ENCODE measurements around the gene MIPEP. TPM values are rescaled to one million over a fixed set of nuclear protein-coding genes. Genes with fewer than 3 reads are reported as not detected.

Gene MIPEP
- total and polyA plus RNA-seq, 2 donors (not counting 1 experiment from before 2014, with no cell fraction given) = 90.0 to 92.5 TPM

DNA sequence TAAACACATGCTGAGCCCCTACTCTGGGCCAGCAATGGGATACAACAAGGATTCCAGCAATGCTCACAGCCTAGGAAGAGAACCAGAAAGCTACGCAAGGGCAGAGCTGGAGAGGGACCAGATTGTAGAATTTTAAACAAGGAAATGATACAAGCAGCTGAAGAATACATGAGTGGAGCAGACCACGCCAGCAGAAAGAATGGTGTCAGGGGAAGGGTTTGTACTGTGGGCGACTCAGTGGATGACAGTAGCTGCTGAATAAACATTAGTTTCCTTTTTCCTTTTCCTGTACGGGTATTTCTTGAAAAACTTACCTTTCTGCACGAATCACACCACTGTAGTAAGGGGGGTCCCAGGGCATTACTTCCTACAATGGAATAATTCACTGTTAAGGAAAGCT lies 30.7 kb downstream of the MIPEP start:
- TF ChIP-seq EZH2 (IDR thresholded peaks at IDR 0.05; ENCODE audit: low read length, missing control alignments) = no peak
- TF ChIP-seq, protein P1, sequence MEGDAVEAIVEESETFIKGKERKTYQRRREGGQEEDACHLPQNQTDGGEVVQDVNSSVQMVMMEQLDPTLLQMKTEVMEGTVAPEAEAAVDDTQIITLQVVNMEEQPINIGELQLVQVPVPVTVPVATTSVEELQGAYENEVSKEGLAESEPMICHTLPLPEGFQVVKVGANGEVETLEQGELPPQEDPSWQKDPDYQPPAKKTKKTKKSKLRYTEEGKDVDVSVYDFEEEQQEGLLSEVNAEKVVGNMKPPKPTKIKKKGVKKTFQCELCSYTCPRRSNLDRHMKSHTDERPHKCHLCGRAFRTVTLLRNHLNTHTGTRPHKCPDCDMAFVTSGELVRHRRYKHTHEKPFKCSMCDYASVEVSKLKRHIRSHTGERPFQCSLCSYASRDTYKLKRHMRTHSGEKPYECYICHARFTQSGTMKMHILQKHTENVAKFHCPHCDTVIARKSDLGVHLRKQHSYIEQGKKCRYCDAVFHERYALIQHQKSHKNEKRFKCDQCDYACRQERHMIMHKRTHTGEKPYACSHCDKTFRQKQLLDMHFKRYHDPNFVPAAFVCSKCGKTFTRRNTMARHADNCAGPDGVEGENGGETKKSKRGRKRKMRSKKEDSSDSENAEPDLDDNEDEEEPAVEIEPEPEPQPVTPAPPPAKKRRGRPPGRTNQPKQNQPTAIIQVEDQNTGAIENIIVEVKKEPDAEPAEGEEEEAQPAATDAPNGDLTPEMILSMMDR (conservative IDR thresholded peaks at IDR 0.05 in 1 of 2, IDR thresholded peaks at IDR 0.05 in 1 of 2; ENCODE audit: low read depth in 1 of 2, low read length in 2 of 2) = no peak
- Histone ChIP-seq H3K27ac (ENCODE audit: insufficient read depth, low read length) (no peak overlapping the region), H3K4me1 (ENCODE audit: control insufficient read depth, extremely low read depth, insufficient read depth, low read length) (no peaks in the 10 kb centered on the region), H3K4me2 (ENCODE audit: extremely low read depth, insufficient read depth, low read length) (peak overlapping the region; percentile 20), H3K36me3 (ENCODE audit: control insufficient read depth, insufficient read depth, low read length) (no peaks in the 10 kb centered on the region), H3K79me2 (ENCODE audit: control insufficient read depth, insufficient read depth, low read length) (no peaks in the 10 kb centered on the region), H2AFZ (ENCODE audit: low read length) (peak overlapping the region; percentile 4), H3K4me3 (replicated peaks in 1 of 4; ENCODE audit: control extremely low read depth in 1 of 4, insufficient read depth in 1 of 4, low read depth in 3 of 4, low read length in 4 of 4) (no peak overlapping the region), H3K9ac (ENCODE audit: insufficient read depth, low read length) (no peak overlapping the region), H3K9me3 (ENCODE audit: control insufficient read depth, insufficient read depth, low read depth, low read length) (no peaks in the 10 kb centered on the region), H3K27me3 (ENCODE audit: control insufficient read depth, insufficient read depth, low read length) (no peaks in the 10 kb centered on the region), H4K20me1 (ENCODE audit: control insufficient read depth, extremely low read depth, insufficient read depth, low read length) (no peaks in the 10 kb centered on the region)
- DNase-seq (ENCODE audit: low read depth in 2 of 2) = peak in 1 of 2 donors; percentile 31

DNA sequence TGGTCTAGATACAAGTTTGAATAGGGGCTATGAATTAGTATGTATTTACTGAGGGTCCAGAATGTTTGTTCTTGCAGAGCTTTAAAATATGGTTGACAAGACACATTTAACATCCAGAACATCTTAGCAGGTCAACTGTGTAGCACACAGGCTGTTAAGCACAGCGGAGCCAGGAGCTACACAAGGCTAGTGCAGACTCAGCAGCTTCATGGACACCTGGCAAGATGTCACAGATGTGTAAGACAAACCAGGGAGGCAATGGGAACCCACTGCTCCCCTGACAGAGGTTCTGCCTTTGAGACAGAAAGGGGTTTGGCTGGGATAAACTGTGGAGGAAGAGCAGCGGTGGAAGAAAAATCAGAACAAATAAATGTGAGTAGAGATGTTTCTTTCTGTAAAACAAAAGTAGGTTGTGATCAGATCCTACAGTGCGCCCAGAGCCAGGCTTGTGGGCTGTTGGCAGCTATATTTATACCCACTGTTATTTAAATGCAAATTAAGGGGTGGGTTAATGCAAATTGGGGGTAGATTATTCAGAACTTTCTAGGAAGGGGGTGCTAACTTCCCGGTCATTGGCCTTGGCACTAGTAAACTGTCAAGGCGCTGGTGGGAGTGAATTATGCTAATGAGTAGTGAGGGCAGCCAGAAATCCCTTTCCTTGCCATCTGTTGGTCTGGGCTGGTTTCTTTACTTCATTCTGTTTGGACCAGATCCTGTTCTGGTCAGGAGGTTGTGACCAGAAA lies 33.0 kb downstream of the MIPEP start:
- H3K79me2 ChIP-seq (ENCODE audit: control insufficient read depth, insufficient read depth, low read length) = no peaks in the 10 kb centered on the region
- no peaks in the 10 kb centered on the region for H3K27me3 ChIP-seq (ENCODE audit: control insufficient read depth, insufficient read depth, low read length)
- H3K9me3 ChIP-seq (ENCODE audit: control insufficient read depth, insufficient read depth, low read depth, low read length) = no peaks in the 10 kb centered on the region
- TF ChIP-seq EZH2 (IDR thresholded peaks at IDR 0.05; ENCODE audit: low read length, missing control alignments) = no peak
- TF ChIP-seq, protein P1 (conservative IDR thresholded peaks at IDR 0.05 in 1 of 2, IDR thresholded peaks at IDR 0.05 in 1 of 2; ENCODE audit: low read depth in 1 of 2, low read length in 2 of 2) = no peak
- no peak overlapping the region for H3K27ac ChIP-seq (ENCODE audit: insufficient read depth, low read length)
- H3K36me3 ChIP-seq (ENCODE audit: control insufficient read depth, insufficient read depth, low read length) = peaks cover 4% of the 10 kb centered on the region
- H4K20me1 ChIP-seq (ENCODE audit: control insufficient read depth, extremely low read depth, insufficient read depth, low read length) = no peaks in the 10 kb centered on the region
- H3K4me3 ChIP-seq (replicated peaks in 1 of 4; ENCODE audit: control extremely low read depth in 1 of 4, insufficient read depth in 1 of 4, low read depth in 3 of 4, low read length in 4 of 4) = no peak overlapping the region
- H2AFZ ChIP-seq (ENCODE audit: low read length) = no peak overlapping the region
- no peak overlapping the region for H3K4me2 ChIP-seq (ENCODE audit: extremely low read depth, insufficient read depth, low read length)
- no peaks in the 10 kb centered on the region for H3K4me1 ChIP-seq (ENCODE audit: control insufficient read depth, extremely low read depth, insufficient read depth, low read length)
- H3K9ac ChIP-seq (ENCODE audit: insufficient read depth, low read length) = no peak overlapping the region
- DNase-seq (ENCODE audit: low read depth in 2 of 2) = no peak

DNA sequence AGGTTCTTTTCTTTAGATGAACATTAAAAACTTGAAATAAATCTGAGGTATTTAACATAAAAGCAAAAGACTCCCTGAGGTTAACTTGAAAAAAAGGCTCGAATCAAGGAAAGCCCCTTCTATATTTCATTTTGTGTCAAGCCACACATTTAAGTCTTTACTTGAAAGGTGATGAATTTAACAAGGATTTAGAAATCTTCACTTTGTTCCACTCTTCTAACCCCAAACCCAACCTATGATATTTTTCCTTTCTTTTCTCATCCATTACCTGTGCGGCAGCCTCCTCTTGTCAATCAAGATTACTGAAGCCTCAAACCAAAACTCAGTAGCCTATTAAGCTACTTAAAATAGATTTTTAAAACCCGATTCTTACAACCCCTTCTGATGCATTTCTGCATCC lies 33.8 kb downstream of the MIPEP start:
- H3K4me1 ChIP-seq (ENCODE audit: control insufficient read depth, extremely low read depth, insufficient read depth, low read length) = no peaks in the 10 kb centered on the region
- no peaks in the 10 kb centered on the region for H3K79me2 ChIP-seq (ENCODE audit: control insufficient read depth, insufficient read depth, low read length)
- no peaks in the 10 kb centered on the region for H4K20me1 ChIP-seq (ENCODE audit: control insufficient read depth, extremely low read depth, insufficient read depth, low read length)
- no peak overlapping the region for H3K4me2 ChIP-seq (ENCODE audit: extremely low read depth, insufficient read depth, low read length)
- peaks cover 4% of the 10 kb centered on the region for H3K36me3 ChIP-seq (ENCODE audit: control insufficient read depth, insufficient read depth, low read length)
- H3K27ac ChIP-seq (ENCODE audit: insufficient read depth, low read length) = no peak overlapping the region
- H3K9ac ChIP-seq (ENCODE audit: insufficient read depth, low read length) = no peak overlapping the region
- no peak for DNase-seq (ENCODE audit: low read depth in 2 of 2)
- H3K4me3 ChIP-seq (replicated peaks in 1 of 4; ENCODE audit: control extremely low read depth in 1 of 4, insufficient read depth in 1 of 4, low read depth in 3 of 4, low read length in 4 of 4) = no peak overlapping the region
- no peak for TF ChIP-seq EZH2 (IDR thresholded peaks at IDR 0.05; ENCODE audit: low read length, missing control alignments)
- TF ChIP-seq, protein P1 (conservative IDR thresholded peaks at IDR 0.05 in 1 of 2, IDR thresholded peaks at IDR 0.05 in 1 of 2; ENCODE audit: low read depth in 1 of 2, low read length in 2 of 2) = no peak
- no peaks in the 10 kb centered on the region for H3K27me3 ChIP-seq (ENCODE audit: control insufficient read depth, insufficient read depth, low read length)
- H3K9me3 ChIP-seq (ENCODE audit: control insufficient read depth, insufficient read depth, low read depth, low read length) = no peaks in the 10 kb centered on the region
- H2AFZ ChIP-seq (ENCODE audit: low read length) = no peak overlapping the region
